HepG2 (cell line): Measurements from ENCODE around the gene CBX2. TPM values are rescaled to one million over a fixed set of nuclear protein-coding genes. Genes with fewer than 3 reads are reported as not detected.

Source experiments
- ASH2L ChIP-seq: fragments of 300-600, 200-600 bp; sonication (generic); IDR thresholded peaks from 2 replicates; pipeline ENCODE4 v1.7.0; 2017; ENCODE audit warnings: low read depth, mild to moderate bottlenecking, moderate library complexity, mixed read lengths, low read length; ENCODE audit not compliant: insufficient read length
- FOXC1 ChIP-seq: sonication (generic); formaldehyde crosslinking; IDR thresholded peaks from 2 replicates; pipeline ENCODE4 v1.8.0; 2022; ENCODE audit warnings: mild to moderate bottlenecking, missing genetic modification reagents, borderline replicate concordance
- FOXM1 ChIP-seq: sonication (generic); formaldehyde crosslinking; IDR thresholded peaks from 2 replicates; pipeline ENCODE4 v1.5.0; 2020; ENCODE audit warnings: missing genetic modification reagents
- GRHL1 ChIP-seq: sonication (generic); formaldehyde crosslinking; conservative IDR thresholded peaks from 2 replicates; pipeline ENCODE4 v1.8.0; 2022; ENCODE audit warnings: missing genetic modification reagents
- HNF4A ChIP-seq: sonication (generic); formaldehyde crosslinking; IDR thresholded peaks from 2 replicates; pipeline ENCODE4 v1.4.0; 2020; ENCODE audit warnings: missing genetic modification reagents
- ISL2 ChIP-seq: sonication (generic); formaldehyde crosslinking; IDR thresholded peaks from 2 replicates; pipeline ENCODE4 v1.5.0; 2020; ENCODE audit warnings: missing genetic modification reagents
- KLF13 ChIP-seq: sonication (generic); formaldehyde crosslinking; IDR thresholded peaks from 2 replicates; pipeline ENCODE4 v1.4.0; 2020; ENCODE audit warnings: mild to moderate bottlenecking, missing genetic modification reagents
- SOX13 ChIP-seq, 3 experiments: fragments of 450-650 bp in 1 of 3; sonication (generic) in 1 of 3; formaldehyde crosslinking in 1 of 3; IDR thresholded peaks in 2 of 3; conservative IDR thresholded peaks in 1 of 3; 2 replicates each; pipeline versions ENCODE4 v1.5.0 to v1.6.1; 2016 to 2020; ENCODE audit warnings: antibody characterized with exemption in 1 of 3, mild to moderate bottlenecking in 1 of 3, missing compliant biosample characterization in 1 of 3, missing genetic modification reagents in 1 of 3, moderate library complexity in 1 of 3
- TFAP4 ChIP-seq: sonication (generic); IDR thresholded peaks from 2 replicates; pipeline ENCODE4 v1.6.1; 2016; ENCODE audit warnings: low read depth, borderline replicate concordance
- TOE1 ChIP-seq: sonication (generic); formaldehyde crosslinking; IDR thresholded peaks from 2 replicates; pipeline ENCODE4 v1.4.0; 2020; ENCODE audit warnings: mild to moderate bottlenecking, missing genetic modification reagents
- ZFP90 ChIP-seq: sonication (generic); formaldehyde crosslinking; IDR thresholded peaks from 2 replicates; pipeline ENCODE4 v1.8.0; 2022; ENCODE audit warnings: missing genetic modification reagents, mild to moderate bottlenecking, inconsistent platforms, borderline replicate concordance
- ZNF20 ChIP-seq: sonication (generic); formaldehyde crosslinking; IDR thresholded peaks from 2 replicates; pipeline ENCODE4 v1.4.0; 2020; ENCODE audit warnings: mild to moderate bottlenecking, moderate library complexity, missing genetic modification reagents
- ZNF225 ChIP-seq: sonication (generic); formaldehyde crosslinking; IDR thresholded peaks from 2 replicates; pipeline ENCODE4 v1.4.0; 2020; ENCODE audit warnings: mild to moderate bottlenecking, missing genetic modification reagents
- ZNF329 ChIP-seq: sonication (generic); formaldehyde crosslinking; IDR thresholded peaks from 2 replicates; pipeline ENCODE4 v1.9.0; 2021; ENCODE audit warnings: low read depth, mild to moderate bottlenecking, missing genetic modification reagents
- ZNF362 ChIP-seq: sonication (generic); formaldehyde crosslinking; IDR thresholded peaks from 2 replicates; pipeline ENCODE4 v1.4.0; 2020; ENCODE audit warnings: missing genetic modification reagents, mild to moderate bottlenecking, borderline replicate concordance
- ZNF446 ChIP-seq: sonication (generic); formaldehyde crosslinking; IDR thresholded peaks from 2 replicates; pipeline ENCODE4 v1.5.0; 2020; ENCODE audit warnings: mild to moderate bottlenecking, missing genetic modification reagents
- ZNF550 ChIP-seq: sonication (generic); formaldehyde crosslinking; IDR thresholded peaks from 2 replicates; pipeline ENCODE4 v1.4.0; 2020; ENCODE audit warnings: mild to moderate bottlenecking, missing genetic modification reagents, borderline replicate concordance
- ZNF746 ChIP-seq: sonication (generic); formaldehyde crosslinking; IDR thresholded peaks from 2 replicates; pipeline ENCODE4 v1.8.0; 2022; ENCODE audit warnings: mild to moderate bottlenecking, missing genetic modification reagents
- ZNF761 ChIP-seq: sonication (generic); formaldehyde crosslinking; conservative IDR thresholded peaks from 2 replicates; pipeline ENCODE4 v1.4.0; 2020; ENCODE audit warnings: mild to moderate bottlenecking, missing genetic modification reagents
- ZNF780A ChIP-seq: sonication (generic); formaldehyde crosslinking; IDR thresholded peaks from 2 replicates; pipeline ENCODE4 v1.8.0; 2022; ENCODE audit warnings: mild to moderate bottlenecking, missing genetic modification reagents, moderate library complexity
- ZNF790 ChIP-seq: sonication (generic); formaldehyde crosslinking; IDR thresholded peaks from 2 replicates; pipeline ENCODE4 v1.8.0; 2022; ENCODE audit warnings: missing genetic modification reagents, mild to moderate bottlenecking, borderline replicate concordance
- polyA plus RNA-seq, 8 experiments: library from polyadenylated mRNA; depleted of rRNA in 3 of 8; stranded (reverse) in 7 of 8; unstranded in 1 of 8; fragments of >200 nt; fragmentation: Illumina TruSeq in 4 of 8; extraction: Trizol in 4 of 8; gene quantifications; 2 replicates each; pipeline versions ENCODE4 v1.2.1 to v1.2.3, GENCODE V29; 2011 to 2016; ENCODE audit warnings: low read depth in 4 of 8, missing spikeins in 1 of 8, mixed read lengths in 1 of 8; ENCODE audit not compliant: insufficient read depth in 1 of 8
- total RNA-seq, 5 experiments: library from RNA; depleted of rRNA; stranded (reverse); fragments of >200 nt; fragmentation: Illumina TruSeq; extraction: Trizol; gene quantifications; 2 replicates each; pipeline ENCODE4 v1.2.3, GENCODE V29; 2016; ENCODE audit warnings: low read depth in 1 of 5

Gene CBX2
- total and polyA plus RNA-seq, 2 of the 13 experiments (the other 11 are each of a cell fraction or from before 2014, with no cell fraction given): 14.5 to 31.1 TPM

- no peak; the same call in 1 of the 2 replicates for TF ChIP-seq FOXC1
- peak; percentile 91 for TF ChIP-seq SOX13 (IDR thresholded peaks at IDR 0.05)
- TF ChIP-seq SOX13 (CRISPR knock-in tag; conservative IDR thresholded peaks at IDR 0.05 in 1 of 2, IDR thresholded peaks at IDR 0.05 in 1 of 2): peak in 1 of 2 experiments; percentile 98; a peak in 2 of 4 replicates
- TF ChIP-seq KLF13 (CRISPR knock-in tag): no peak
- no peak for TF ChIP-seq TOE1 (CRISPR knock-in tag)
- no peak for TF ChIP-seq FOXM1 (CRISPR knock-in tag)
- no peak for TF ChIP-seq ZNF20 (CRISPR knock-in tag)
- TF ChIP-seq ZNF780A: no peak
- peak; percentile 63 for TF ChIP-seq TFAP4
- TF ChIP-seq ZNF446 (CRISPR knock-in tag): no peak
- TF ChIP-seq ZNF761 (CRISPR knock-in tag): no peak
- TF ChIP-seq ZNF362 (CRISPR knock-in tag): no peak
- TF ChIP-seq ASH2L: peak; percentile 40
- peak; percentile 66 for TF ChIP-seq ISL2
- TF ChIP-seq ZNF329 (CRISPR knock-in tag): 0 out of 2 replicates have a peak, but pooled peaks have one; percentile 51
- no peak for TF ChIP-seq ZNF790 (CRISPR knock-in tag)
- no peak for TF ChIP-seq GRHL1 (CRISPR knock-in tag)
- TF ChIP-seq ZNF225 (CRISPR knock-in tag): peak; percentile 76; the same call in 1 of the 2 replicates
- no peak for TF ChIP-seq ZNF550 (CRISPR knock-in tag)
- TF ChIP-seq ZFP90 (CRISPR knock-in tag): no peak
- TF ChIP-seq ZNF746 (CRISPR knock-in tag): peak; percentile 67; the same call in 1 of the 2 replicates
- peak; percentile 100 for TF ChIP-seq HNF4A
Measured at GRCh38 chr17:79742951-79743476, 34.9 kb upstream of the CBX2 start (continued).
